HepG2 (cell line): ENCODE results near the gene CTNND2. TPM values are rescaled to one million over a fixed set of nuclear protein-coding genes. Genes with fewer than 3 reads are reported as not detected.

Experiments used
- ATAC-seq: fragments of 200-7000 bp; cut with Tn5 transposase; 3 replicates; pipeline ENCODE4 v1.9.1; 2020; ENCODE audit warnings: mild to moderate bottlenecking, moderate library complexity
- BruUV-seq: library from RNA; stranded (reverse); fragments of 400-500 nt; replicated peaks from 2 replicates; lab custom pipeline; 2021; lab: Mats Ljungman, UMichigan
- CTCF ChIA-PET: fragments of 300-600 bp; formaldehyde crosslinking; extraction: SDS; loops from one replicate; lab custom pipeline; 2021; ENCODE audit warnings: low total read pairs, inconsistent platforms, low intra/inter-chr PET ratio; lab: Yijun Ruan, JAX
- POLR2A ChIA-PET: fragments of 350-600 bp; sonication (Branson Sonifier 250); formaldehyde crosslinking; loops from one replicate; lab custom pipeline; 2020; ENCODE audit warnings: antibody characterized with exemption, inconsistent platforms; lab: Yijun Ruan, JAX
- DNase-seq: peaks from one replicate; pipeline ENCODE4 v3.0.0-alpha.2; 2015; ENCODE audit warnings: low spot score
- FAIRE-seq: peaks from 3 replicates; lab custom pipeline; 2011; peaks lifted over from hg19 to GRCh38; lab: Jason Lieb, UNC
- H2AFZ ChIP-seq: one replicate; pipeline ENCODE4 v1.6.1; 2011; ENCODE audit warnings: low read length, inconsistent platforms
- H3K27ac ChIP-seq: fragments of 300-600 bp; 3 replicates; pipeline ENCODE4 v1.8.0; 2011; ENCODE audit warnings: mixed run types, mild to moderate bottlenecking, mixed read lengths, low read length, inconsistent platforms; ENCODE audit not compliant: insufficient read depth; ENCODE audit errors: extremely low read length
- H3K27me3 ChIP-seq, 2 experiments: fragments of 200-600 bp in 1 of 2; 2 replicates in 1 of 2; 3 replicates in 1 of 2; pipeline versions ENCODE4 v1.6.0 to v1.8.0; 2011; ENCODE audit warnings: low read length in 2 of 2, mild to moderate bottlenecking in 2 of 2, moderate library complexity in 2 of 2, inconsistent platforms in 1 of 2; ENCODE audit not compliant: insufficient read depth in 2 of 2, control insufficient read depth in 1 of 2
- H3K36me3 ChIP-seq, 2 experiments: fragments of 200-600 bp in 1 of 2; replicated peaks in 1 of 2; 2 replicates in 1 of 2; 3 replicates in 1 of 2; pipeline versions ENCODE4 v1.5.1 to v1.8.0; 2011; ENCODE audit warnings: low read length in 2 of 2, inconsistent platforms in 1 of 2; ENCODE audit not compliant: insufficient read depth in 2 of 2, control insufficient read depth in 1 of 2
- H3K4me1 ChIP-seq: 2 replicates; pipeline ENCODE4 v1.5.1; 2012; ENCODE audit warnings: low read length, inconsistent platforms; ENCODE audit not compliant: insufficient read depth
- H3K4me2 ChIP-seq: 2 replicates; pipeline ENCODE4 v1.6.0; 2011; ENCODE audit warnings: low read depth, low read length, inconsistent platforms
- H3K4me3 ChIP-seq, 3 experiments: fragments of 200-600 bp in 1 of 3; sonication (generic), shearing (Covaris generic) in 1 of 3; replicated peaks in 1 of 3; 2 replicates each; pipeline ENCODE4 v1.5.1; 2011 to 2016; ENCODE audit warnings: low read length in 3 of 3, inconsistent platforms in 2 of 3, low read depth in 2 of 3, mild to moderate bottlenecking in 2 of 3, control low read depth in 1 of 3, mixed read lengths in 1 of 3; ENCODE audit not compliant: insufficient read depth in 1 of 3
- H3K79me2 ChIP-seq: one replicate; pipeline ENCODE4 v1.6.1; 2011; ENCODE audit warnings: low read length, inconsistent platforms; ENCODE audit not compliant: insufficient read depth
- H3K9ac ChIP-seq: 2 replicates; pipeline ENCODE4 v1.6.0; 2011; ENCODE audit warnings: mild to moderate bottlenecking, low read depth, low read length, inconsistent platforms; ENCODE audit not compliant: insufficient read depth
- H3K9me3 ChIP-seq: 2 replicates; pipeline ENCODE4 v1.5.1; 2012; ENCODE audit warnings: mild to moderate bottlenecking, low read length
- H4K20me1 ChIP-seq: 2 replicates; pipeline ENCODE4 v1.6.0; 2011; ENCODE audit warnings: inconsistent platforms, mild to moderate bottlenecking, low read length, moderate library complexity; ENCODE audit not compliant: insufficient read depth
- MYC ChIP-seq: sonication (generic); formaldehyde crosslinking; IDR thresholded peaks from 2 replicates; pipeline ENCODE4 v1.9.0; 2021; ENCODE audit warnings: missing genetic modification reagents, borderline replicate concordance
- ZNF567 ChIP-seq: sonication (generic); formaldehyde crosslinking; IDR thresholded peaks from 2 replicates; pipeline ENCODE4 v1.8.1; 2023; ENCODE audit warnings: mild to moderate bottlenecking, missing genetic modification reagents, borderline replicate concordance
- WGBS: methylation state at CpG from one replicate; pipeline ENCODE4 v1.1.6; 2017; ENCODE audit warnings: low lambda C conversion rate; 5-methylcytosine and 5-hydroxymethylcytosine counted together
- in situ Hi-C: cut with HindIII; loops from 2 replicates; pipeline ENCODE4 v1.10.0; 2017; ENCODE audit warnings: low pct_unique_long_range_greater_than_20kb; ENCODE audit not compliant: extremely low pct_ligation_motif_present
- intact Hi-C: fragments of 100-400 bp; cut with micrococcal nuclease; formaldehyde crosslinking; loops from one replicate; pipeline ENCODE4 v1.10.0; 2022; ENCODE audit not compliant: unreplicated experiment
- polyA plus RNA-seq, 8 experiments: library from polyadenylated mRNA; depleted of rRNA in 3 of 8; stranded (reverse) in 7 of 8; unstranded in 1 of 8; fragments of >200 nt; fragmentation: Illumina TruSeq in 4 of 8; extraction: Trizol in 4 of 8; gene quantifications; 2 replicates each; pipeline versions ENCODE4 v1.2.1 to v1.2.3, GENCODE V29; 2011 to 2016; ENCODE audit warnings: low read depth in 4 of 8, missing spikeins in 1 of 8, mixed read lengths in 1 of 8; ENCODE audit not compliant: insufficient read depth in 1 of 8
- total RNA-seq, 5 experiments: library from RNA; depleted of rRNA; stranded (reverse); fragments of >200 nt; fragmentation: Illumina TruSeq; extraction: Trizol; gene quantifications; 2 replicates each; pipeline ENCODE4 v1.2.3, GENCODE V29; 2016; ENCODE audit warnings: low read depth in 1 of 5
- TF ChIP-seq, protein P1 (sequence below), 2 experiments: fragments of 450-650 bp in 1 of 2; sonication (generic) in 1 of 2; formaldehyde crosslinking in 1 of 2; IDR thresholded peaks; 2 replicates each; pipeline versions ENCODE4 v1.6.1 to v1.8.0; 2016 to 2022; ENCODE audit warnings: antibody characterized with exemption in 1 of 2, mild to moderate bottlenecking in 1 of 2, missing genetic modification reagents in 1 of 2
- TF ChIP-seq, protein P2 (sequence below): IDR thresholded peaks from 2 replicates; pipeline ENCODE4 v1.6.1; 2018; ENCODE audit warnings: missing genetic modification reagents
- TF ChIP-seq, protein P3 (sequence below): sonication (generic); formaldehyde crosslinking; IDR thresholded peaks from 2 replicates; pipeline ENCODE4 v1.5.0; 2020; ENCODE audit warnings: mild to moderate bottlenecking, missing genetic modification reagents
- TF ChIP-seq, protein P4 (sequence below): sonication (generic); formaldehyde crosslinking; IDR thresholded peaks from 2 replicates; pipeline ENCODE4 v1.5.0; 2020; ENCODE audit warnings: missing genetic modification reagents, mild to moderate bottlenecking, borderline replicate concordance

CTNND2 gene
- total and polyA plus RNA-seq, 2 of the 13 experiments (the other 11 are each of a cell fraction or from before 2014, with no cell fraction given) = not detected

DNA sequence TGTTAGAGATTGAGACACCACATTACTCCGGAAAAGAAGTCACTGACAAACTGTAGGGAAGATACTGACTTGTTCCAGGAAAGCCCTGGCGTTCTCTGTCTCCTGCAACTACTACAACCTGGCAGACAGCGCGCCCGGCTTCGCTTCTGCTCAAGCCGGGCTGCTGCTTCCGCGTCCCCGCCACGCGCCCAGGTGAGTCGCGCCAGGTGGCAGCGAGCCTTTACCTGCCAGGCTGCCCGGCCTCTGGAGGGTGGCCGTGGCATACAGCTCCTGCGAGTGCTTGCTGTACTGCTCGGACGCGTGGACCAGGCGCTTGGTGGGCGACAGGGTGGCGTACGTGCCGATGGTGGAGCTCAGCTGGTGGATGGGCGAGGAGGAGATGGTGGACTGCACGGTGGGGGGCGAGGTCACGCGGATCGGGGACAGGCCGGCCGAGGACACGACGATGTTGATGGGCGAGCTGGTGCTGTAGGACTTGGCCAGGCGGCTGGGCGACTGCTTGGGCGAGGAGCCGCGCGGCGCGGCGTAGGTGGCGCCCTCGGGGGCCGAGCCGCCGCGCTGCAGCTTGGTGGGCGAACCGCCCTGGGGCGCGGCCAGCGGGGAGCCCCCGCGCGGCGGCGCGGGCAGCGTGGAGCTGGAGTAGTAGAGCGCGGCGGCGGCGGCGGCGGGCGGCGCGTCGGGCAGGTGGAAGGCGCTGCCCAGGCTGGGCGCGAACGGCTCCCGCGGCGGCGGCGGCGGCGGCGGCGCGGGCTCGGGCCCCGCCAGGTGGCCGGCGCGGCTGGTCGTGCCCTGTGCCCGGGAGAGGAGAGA lies 519.6 kb downstream of the CTNND2 start:
- ATAC-seq (peak; percentile 88), FAIRE-seq (no peak)
- TF ChIP-seq ZNF567 (CRISPR knock-in tag) (no peak), MYC (no peak)
- TF ChIP-seq, protein P1, sequence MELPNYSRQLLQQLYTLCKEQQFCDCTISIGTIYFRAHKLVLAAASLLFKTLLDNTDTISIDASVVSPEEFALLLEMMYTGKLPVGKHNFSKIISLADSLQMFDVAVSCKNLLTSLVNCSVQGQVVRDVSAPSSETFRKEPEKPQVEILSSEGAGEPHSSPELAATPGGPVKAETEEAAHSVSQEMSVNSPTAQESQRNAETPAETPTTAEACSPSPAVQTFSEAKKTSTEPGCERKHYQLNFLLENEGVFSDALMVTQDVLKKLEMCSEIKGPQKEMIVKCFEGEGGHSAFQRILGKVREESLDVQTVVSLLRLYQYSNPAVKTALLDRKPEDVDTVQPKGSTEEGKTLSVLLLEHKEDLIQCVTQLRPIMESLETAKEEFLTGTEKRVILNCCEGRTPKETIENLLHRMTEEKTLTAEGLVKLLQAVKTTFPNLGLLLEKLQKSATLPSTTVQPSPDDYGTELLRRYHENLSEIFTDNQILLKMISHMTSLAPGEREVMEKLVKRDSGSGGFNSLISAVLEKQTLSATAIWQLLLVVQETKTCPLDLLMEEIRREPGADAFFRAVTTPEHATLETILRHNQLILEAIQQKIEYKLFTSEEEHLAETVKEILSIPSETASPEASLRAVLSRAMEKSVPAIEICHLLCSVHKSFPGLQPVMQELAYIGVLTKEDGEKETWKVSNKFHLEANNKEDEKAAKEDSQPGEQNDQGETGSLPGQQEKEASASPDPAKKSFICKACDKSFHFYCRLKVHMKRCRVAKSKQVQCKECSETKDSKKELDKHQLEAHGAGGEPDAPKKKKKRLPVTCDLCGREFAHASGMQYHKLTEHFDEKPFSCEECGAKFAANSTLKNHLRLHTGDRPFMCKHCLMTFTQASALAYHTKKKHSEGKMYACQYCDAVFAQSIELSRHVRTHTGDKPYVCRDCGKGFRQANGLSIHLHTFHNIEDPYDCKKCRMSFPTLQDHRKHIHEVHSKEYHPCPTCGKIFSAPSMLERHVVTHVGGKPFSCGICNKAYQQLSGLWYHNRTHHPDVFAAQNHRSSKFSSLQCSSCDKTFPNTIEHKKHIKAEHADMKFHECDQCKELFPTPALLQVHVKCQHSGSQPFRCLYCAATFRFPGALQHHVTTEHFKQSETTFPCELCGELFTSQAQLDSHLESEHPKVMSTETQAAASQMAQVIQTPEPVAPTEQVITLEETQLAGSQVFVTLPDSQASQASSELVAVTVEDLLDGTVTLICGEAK (IDR thresholded peaks at IDR 0.05) = no peak
- TF ChIP-seq, protein P1 (CRISPR knock-in tag; IDR thresholded peaks at IDR 0.05) = no peak
- TF ChIP-seq, protein P2, sequence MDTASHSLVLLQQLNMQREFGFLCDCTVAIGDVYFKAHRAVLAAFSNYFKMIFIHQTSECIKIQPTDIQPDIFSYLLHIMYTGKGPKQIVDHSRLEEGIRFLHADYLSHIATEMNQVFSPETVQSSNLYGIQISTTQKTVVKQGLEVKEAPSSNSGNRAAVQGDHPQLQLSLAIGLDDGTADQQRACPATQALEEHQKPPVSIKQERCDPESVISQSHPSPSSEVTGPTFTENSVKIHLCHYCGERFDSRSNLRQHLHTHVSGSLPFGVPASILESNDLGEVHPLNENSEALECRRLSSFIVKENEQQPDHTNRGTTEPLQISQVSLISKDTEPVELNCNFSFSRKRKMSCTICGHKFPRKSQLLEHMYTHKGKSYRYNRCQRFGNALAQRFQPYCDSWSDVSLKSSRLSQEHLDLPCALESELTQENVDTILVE (CRISPR knock-in tag) = no peak
- TF ChIP-seq, protein P3, sequence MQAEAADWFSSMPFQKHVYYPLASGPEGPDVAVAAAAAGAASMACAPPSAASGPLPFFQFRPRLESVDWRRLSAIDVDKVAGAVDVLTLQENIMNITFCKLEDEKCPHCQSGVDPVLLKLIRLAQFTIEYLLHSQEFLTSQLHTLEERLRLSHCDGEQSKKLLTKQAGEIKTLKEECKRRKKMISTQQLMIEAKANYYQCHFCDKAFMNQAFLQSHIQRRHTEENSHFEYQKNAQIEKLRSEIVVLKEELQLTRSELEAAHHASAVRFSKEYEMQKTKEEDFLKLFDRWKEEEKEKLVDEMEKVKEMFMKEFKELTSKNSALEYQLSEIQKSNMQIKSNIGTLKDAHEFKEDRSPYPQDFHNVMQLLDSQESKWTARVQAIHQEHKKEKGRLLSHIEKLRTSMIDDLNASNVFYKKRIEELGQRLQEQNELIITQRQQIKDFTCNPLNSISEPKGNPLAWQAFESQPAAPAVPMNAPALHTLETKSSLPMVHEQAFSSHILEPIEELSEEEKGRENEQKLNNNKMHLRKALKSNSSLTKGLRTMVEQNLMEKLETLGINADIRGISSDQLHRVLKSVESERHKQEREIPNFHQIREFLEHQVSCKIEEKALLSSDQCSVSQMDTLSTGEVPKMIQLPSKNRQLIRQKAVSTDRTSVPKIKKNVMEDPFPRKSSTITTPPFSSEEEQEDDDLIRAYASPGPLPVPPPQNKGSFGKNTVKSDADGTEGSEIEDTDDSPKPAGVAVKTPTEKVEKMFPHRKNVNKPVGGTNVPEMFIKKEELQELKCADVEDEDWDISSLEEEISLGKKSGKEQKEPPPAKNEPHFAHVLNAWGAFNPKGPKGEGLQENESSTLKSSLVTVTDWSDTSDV (CRISPR knock-in tag) = 0 out of 2 replicates have a peak, but pooled peaks have one; percentile 45
- TF ChIP-seq, protein P4, sequence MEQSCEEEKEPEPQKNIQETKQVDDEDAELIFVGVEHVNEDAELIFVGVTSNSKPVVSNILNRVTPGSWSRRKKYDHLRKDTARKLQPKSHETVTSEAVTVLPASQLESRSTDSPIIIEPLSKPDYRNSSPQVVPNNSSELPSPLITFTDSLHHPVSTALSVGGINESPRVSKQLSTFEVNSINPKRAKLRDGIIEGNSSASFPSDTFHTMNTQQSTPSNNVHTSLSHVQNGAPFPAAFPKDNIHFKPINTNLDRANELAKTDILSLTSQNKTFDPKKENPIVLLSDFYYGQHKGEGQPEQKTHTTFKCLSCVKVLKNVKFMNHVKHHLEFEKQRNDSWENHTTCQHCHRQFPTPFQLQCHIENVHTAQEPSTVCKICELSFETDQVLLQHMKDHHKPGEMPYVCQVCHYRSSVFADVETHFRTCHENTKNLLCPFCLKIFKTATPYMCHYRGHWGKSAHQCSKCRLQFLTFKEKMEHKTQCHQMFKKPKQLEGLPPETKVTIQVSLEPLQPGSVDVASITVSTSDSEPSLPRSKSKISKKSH = 0 out of 2 replicates have a peak, but pooled peaks have one; percentile 24

More for the DNA sequence above, 519.6 kb downstream of the CTNND2 start:
- no peak overlapping the region for H3K27ac ChIP-seq
- no peak overlapping the region for H2AFZ ChIP-seq
- no TSS peak for BruUV-seq
- CTCF ChIA-PET = no interaction called here
- no peaks in the 10 kb centered on the region for H3K36me3 ChIP-seq
- no peaks in the 10 kb centered on the region for H3K79me2 ChIP-seq
- H3K4me1 ChIP-seq = peaks cover 6% of the 10 kb centered on the region; the same call in 1 of the 2 replicates
- no peaks in the 10 kb centered on the region for H3K9me3 ChIP-seq
- DNase-seq = no peak
- intact Hi-C loops (loop anchor here (10.0 kb wide), 1 partner anchor 240 kb away; no protein-coding TSS in a partner anchor), in situ Hi-C loops (loop anchor here (25.0 kb wide), 1 partner anchor 228 kb away; no protein-coding TSS in a partner anchor)
- H4K20me1 ChIP-seq = no peaks in the 10 kb centered on the region
- peaks cover 5 to 36% of the 10 kb centered on the region in 2 experiments for H3K27me3 ChIP-seq
- 13% methylated on average over 2 of the region's 96 CpGs for WGBS
- H3K9ac ChIP-seq = no peak overlapping the region
- peak overlapping the region in 2 of 3 experiments; percentile 40 to 66; a peak in 4 of 6 replicates for H3K4me3 ChIP-seq
- H3K4me2 ChIP-seq = peak overlapping the region; percentile 66
- POLR2A ChIA-PET = no interaction called here
